Esophagus squamous epithelium (tissue), 5 donors: ENCODE results near the gene CASP12. TPM values are rescaled to one million over a fixed set of nuclear protein-coding genes. Genes with fewer than 3 reads are reported as not detected.

Source experiments
- DNase-seq: peaks from one replicate; lab custom pipeline; 2025; lab: John Stamatoyannopoulos, UW
- H3K27ac ChIP-seq, 4 donors: fragments of 200-600 bp; sonication (generic); one replicate each; pipeline ENCODE4 v1.5.1; 2016 to 2019; ENCODE audit warnings: mild to moderate bottlenecking in 1 of 4
- H3K27me3 ChIP-seq, 4 donors: fragments of 200-600 bp; sonication (generic); 1 replicate in 3 of 4; 2 replicates in 1 of 4; pipeline versions ENCODE4 v1.5.1 to v1.6.0; 2017 to 2021; ENCODE audit warnings: antibody characterized with exemption in 1 of 4
- H3K36me3 ChIP-seq, 3 donors: fragments of 200-600 bp; sonication (generic); one replicate each; pipeline ENCODE4 v1.5.1; 2016 to 2019
- H3K4me1 ChIP-seq, 3 donors: fragments of 200-600 bp; sonication (generic); one replicate each; pipeline ENCODE4 v1.5.1; 2017 to 2019
- H3K4me3 ChIP-seq, 4 donors: fragments of 200-600 bp; sonication (generic); 1 replicate in 3 of 4; 2 replicates in 1 of 4; pipeline ENCODE4 v1.5.1; 2016 to 2019; ENCODE audit warnings: mild to moderate bottlenecking in 2 of 4, moderate library complexity in 1 of 4
- H3K9me3 ChIP-seq, 3 donors: fragments of 200-600 bp; sonication (generic); one replicate each; pipeline ENCODE4 v1.5.1; 2016 to 2019
- CTCF ChIP-seq, 6 experiments: fragments of 450-650 bp in 4 of 6; fragments of 200-600 bp in 2 of 6; sonication (generic) in 2 of 6; IDR thresholded peaks; one replicate each; pipeline ENCODE4 v1.5.1; 2016 to 2019; ENCODE audit warnings: antibody characterized with exemption in 6 of 6, mild to moderate bottlenecking in 4 of 6, moderate library complexity in 4 of 6
- POLR2A ChIP-seq, 4 donors: fragments of 450-650 bp; IDR thresholded peaks; one replicate each; pipeline ENCODE4 v1.6.1; 2017; ENCODE audit warnings: antibody characterized with exemption in 4 of 4, mild to moderate bottlenecking in 4 of 4, moderate library complexity in 3 of 4
- WGBS, 2 donors: methylation state at CpG; one replicate each; pipeline ENCODE4 v1.1.5; 2018; 5-methylcytosine and 5-hydroxymethylcytosine counted together
- intact Hi-C: fragments of 100-400 bp; cut with DNase I; formaldehyde crosslinking; loops from one replicate; pipeline ENCODE4 v1.15.0; 2022
- small RNA-seq, 4 donors: library from RNA; depleted of rRNA; stranded (forward); fragments of <200 nt; gene quantifications; one replicate each; pipeline ENCODE3, GENCODE V24; 2016
- total RNA-seq, 4 donors: library from RNA; depleted of rRNA; stranded (reverse); fragments of >200 nt; gene quantifications; one replicate each; pipeline ENCODE4 v1.1.0, GENCODE V29; 2016
- donor health status: DM: yes; HTN: yes; CAD: no.

Gene CASP12
- total RNA-seq, 4 donors from 2014 or later = 0.57 to 2.5 TPM; not detected in 2

- H3K4me3 ChIP-seq = no peak overlapping the region
- H3K9me3 ChIP-seq = no peaks in the 10 kb centered on the region
- intact Hi-C loops = no loop called here
- H3K27me3 ChIP-seq = no peaks in the 10 kb centered on the region
- H3K27ac ChIP-seq = no peak overlapping the region
- WGBS, 2 donors = 52 to 89% methylated on average over 1 of the region's 1 CpG
- no peak for DNase-seq
- no peak for TF ChIP-seq CTCF (IDR thresholded peaks at IDR 0.05)
- H3K4me1 ChIP-seq = no peaks in the 10 kb centered on the region
- H3K36me3 ChIP-seq = no peaks in the 10 kb centered on the region
Observed at GRCh38 chr11:104841185-104841584, 57.1 kb downstream of the CASP12 start.

- intact Hi-C loops = no loop called here
- no peaks in the 10 kb centered on the region for H3K4me1 ChIP-seq
- no peak for DNase-seq
- no peaks in the 10 kb centered on the region for H3K9me3 ChIP-seq
- 95 to 97% methylated on average over 5 of the region's 5 CpGs for WGBS, 2 donors
- no peaks in the 10 kb centered on the region for H3K27me3 ChIP-seq
- H3K27ac ChIP-seq = no peak overlapping the region
- no peaks in the 10 kb centered on the region for H3K36me3 ChIP-seq
- TF ChIP-seq CTCF (IDR thresholded peaks at IDR 0.05) (no peak), POLR2A (IDR thresholded peaks at IDR 0.05) (no peak)
- no peak overlapping the region for H3K4me3 ChIP-seq
Observed at GRCh38 chr11:104837969-104838639, 60.2 kb downstream of the CASP12 start.

GRCh38 chr11:104836691-104837090 is 61.6 kb downstream of the CASP12 start:
- H3K4me3 ChIP-seq = no peak overlapping the region
- no peaks in the 10 kb centered on the region for H3K9me3 ChIP-seq
- 34 to 51% methylated on average over 2 of the region's 2 CpGs for WGBS, 2 donors
- TF ChIP-seq POLR2A (IDR thresholded peaks at IDR 0.05) = no peak
- no peak for TF ChIP-seq CTCF (IDR thresholded peaks at IDR 0.05)
- intact Hi-C loops = no loop called here
- H3K4me1 ChIP-seq = no peaks in the 10 kb centered on the region
- no peaks in the 10 kb centered on the region for H3K36me3 ChIP-seq
- no peak overlapping the region for H3K27ac ChIP-seq
- no peak for DNase-seq
- H3K27me3 ChIP-seq = no peaks in the 10 kb centered on the region

Small RNAs within 50 kb of the gene (small RNA-seq; reads per million reads assigned to genes)
- 0 reads per million in 4 donors for gene AP002004.1

Other genes with a start within 250 kb of the CASP12 start
- gene CASP4, start 70.1 kb upstream of the CASP12 start, total RNA-seq = 100 to 1,000 TPM in 3 of 4 donors, 10 to 100 TPM in 1; 80.9 to 146 (median 115) TPM
- under 1 TPM in 1 of 4 donors, not detected in 3; 0.48 TPM for gene CASP5, start 124.7 kb upstream of the CASP12 start, total RNA-seq
- 10 to 100 TPM; 15.8 to 58.9 (median 20.5) TPM for gene CASP1, start 136.7 kb upstream of the CASP12 start, total RNA-seq
- 10 to 100 TPM in 1 of 4 donors, 1 to 10 TPM in 3; 4.0 to 10.5 (median 8.4) TPM for gene CARD16, start 146.9 kb upstream of the CASP12 start, total RNA-seq
- 1 to 10 TPM in 1 of 4 donors, not detected in 3; 1.2 TPM for gene CARD18, start 241.3 kb upstream of the CASP12 start, total RNA-seq